ENCODE measurements around the gene SPEM3.

- TF ChIP-seq CTCF (IDR thresholded peaks at IDR 0.05 in 8 of 11, conservative IDR thresholded peaks at IDR 0.05 in 3 of 11) (no peak), POLR2AphosphoS5 (IDR thresholded peaks at IDR 0.05) (no peak)
Measured at GRCh38 chr17:7408252-7408727, 20.4 kb upstream of the SPEM3 start.

Data from spleen (tissue), 7 donors.